Right cardiac atrium (tissue), 5 donors: Measurements from ENCODE around the gene CNMD. TPM values are rescaled to one million over a fixed set of nuclear protein-coding genes. Genes with fewer than 3 reads are reported as not detected.
A peak's percentile ranks its signal among the peaks of the same experiment; 100 is the strongest.
"Not testable (repeated sequence)": the region's sequence is repeated elsewhere in the genome, so short reads cannot be mapped to it uniquely, and the experiment has no call there.

Experiments
- ATAC-seq, 2 donors: fragments of 200-7000 bp; cut with Tn5 transposase; one replicate each; pipeline versions ENCODE4 v1.8.0 to v1.9.1; 2020; ENCODE audit warnings: moderate library complexity in 2 of 2, mild to moderate bottlenecking in 1 of 2
- DNase-seq, 3 donors: peaks; one replicate each; pipeline ENCODE4 v3.0.0-alpha.2; 2020
- H3K27ac ChIP-seq: one replicate; pipeline ENCODE4 v1.5.1; 2013; ENCODE audit warnings: mild to moderate bottlenecking, low read length, control low read depth, moderate library complexity
- H3K27me3 ChIP-seq: one replicate; pipeline ENCODE4 v1.6.1; 2013; ENCODE audit not compliant: control insufficient read depth, insufficient read depth
- H3K4me1 ChIP-seq: one replicate; pipeline ENCODE4 v1.6.1; 2013; ENCODE audit warnings: low read length; ENCODE audit not compliant: control insufficient read depth, insufficient read depth
- H3K4me3 ChIP-seq: one replicate; pipeline ENCODE4 v1.5.1; 2013; ENCODE audit warnings: low read length, control low read depth
- H3K9me3 ChIP-seq: one replicate; pipeline ENCODE4 v1.6.1; 2013; ENCODE audit warnings: low read length; ENCODE audit not compliant: control insufficient read depth
- WGBS: extraction: QIAGEN DNeasy Blood & Tissue Kit; methylation state at CpG from one replicate; pipeline ENCODE4 v1.1.7; 2013; 5-methylcytosine and 5-hydroxymethylcytosine counted together
- intact Hi-C, 4 donors: fragments of 100-400 bp; cut with DNase I; formaldehyde crosslinking; loops; one replicate each; pipeline versions ENCODE4 v1.11.0 to v1.14.0; 2022 to 2023
- polyA plus RNA-seq: library from polyadenylated mRNA; stranded (reverse); fragments of 200-250 nt; gene quantifications from one replicate; pipeline ENCODE4 v1.2.3, GENCODE V29; 2013
- total RNA-seq, 4 donors: library from RNA; stranded (reverse); fragmentation: NEBNext Ultra II Directional; extraction: Animal tissue kit (Norgen Biotek cat#: 25700); gene quantifications; one replicate each; pipeline ENCODE4 v1.2.1, GENCODE V29; 2021
- donor health status: healthy with polysubstance abuse.
- donor health status: DM: no; HTN: yes; CAD: no.
- donor health status: DM: no; HTN: no; CAD: no.
- donor health status: DM: no; HTN: yes; CAD: no; lungs with severe emphysema.
- donor health status: DM: yes; HTN: yes; CAD: no.

The CNMD gene
- total and polyA plus RNA-seq, 5 donors: 0.05 TPM; not detected in 4

- WGBS: 93% methylated on average over 3 of the region's 3 CpGs
Observed at GRCh38 chr13:52743988-52744387, 4.4 kb upstream of the CNMD start.

GRCh38 chr13:52743569-52743968 lies 3.9 kb upstream of the CNMD start:
- no peak overlapping the region for H3K27ac ChIP-seq
- peaks cover 1% of the 10 kb centered on the region for H3K9me3 ChIP-seq
- WGBS: 71% methylated on average over 1 of the region's 1 CpG
- ATAC-seq (no peak), DNase-seq (no peak)
- H3K4me3 ChIP-seq: no peak overlapping the region
- intact Hi-C loops: no loop called here
- H3K4me1 ChIP-seq: no peaks in the 10 kb centered on the region
- no peaks in the 10 kb centered on the region for H3K27me3 ChIP-seq

More at GRCh38 chr13:52743988-52744387, 4.4 kb upstream of the CNMD start:
- H3K4me3 ChIP-seq: no peak overlapping the region
- H3K27me3 ChIP-seq: no peaks in the 10 kb centered on the region
- H3K27ac ChIP-seq: no peak overlapping the region
- peaks cover 1% of the 10 kb centered on the region for H3K9me3 ChIP-seq
- ATAC-seq (no peak), DNase-seq (no peak)
- intact Hi-C loops: no loop called here
- H3K4me1 ChIP-seq: no peaks in the 10 kb centered on the region

- Histone ChIP-seq H3K27ac (no peak overlapping the region), H3K27me3 (no peaks in the 10 kb centered on the region), H3K4me1 (no peaks in the 10 kb centered on the region), H3K9me3 (peaks cover 1% of the 10 kb centered on the region), H3K4me3 (peak overlapping the region; percentile 32)
- ATAC-seq: peak; percentile 68 to 73
- 4% methylated on average over 75 of the region's 75 CpGs for WGBS
- intact Hi-C loops: no loop called here
- DNase-seq: peak; percentile 22 to 64 (median 60)
Observed at GRCh38 chr13:52738719-52739467, 727 bp downstream of the CNMD start.

GRCh38 chr13:52737965-52738364 lies 1.7 kb downstream of the CNMD start:
- intact Hi-C loops: no loop called here
- DNase-seq (no peak), ATAC-seq (no peak)
- 67% methylated on average over 4 of the region's 4 CpGs for WGBS
- Histone ChIP-seq H3K4me3 (no peak overlapping the region), H3K4me1 (no peaks in the 10 kb centered on the region), H3K27ac (no peak overlapping the region), H3K27me3 (no peaks in the 10 kb centered on the region), H3K9me3 (no peaks in the 10 kb centered on the region)

- Histone ChIP-seq H3K4me3 (no peak overlapping the region), H3K27me3 (no peaks in the 10 kb centered on the region), H3K9me3 (no peaks in the 10 kb centered on the region), H3K4me1 (no peaks in the 10 kb centered on the region), H3K27ac (no peak overlapping the region)
- intact Hi-C loops: no loop called here
- ATAC-seq (no peak), DNase-seq (no peak)
Observed at GRCh38 chr13:52737451-52737850, 2.2 kb downstream of the CNMD start.

- no peak for ATAC-seq
- 90% methylated on average over 2 of the region's 2 CpGs for WGBS
- intact Hi-C loops: no loop called here
- no peak for DNase-seq
- H3K4me3 ChIP-seq: no peak overlapping the region
- H3K4me1 ChIP-seq: no peaks in the 10 kb centered on the region
- H3K27ac ChIP-seq: no peak overlapping the region
- no peaks in the 10 kb centered on the region for H3K27me3 ChIP-seq
- no peaks in the 10 kb centered on the region for H3K9me3 ChIP-seq
Observed at GRCh38 chr13:52736891-52737290, 2.7 kb downstream of the CNMD start.

GRCh38 chr13:52734075-52734623 lies 5.5 kb downstream of the CNMD start:
- intact Hi-C loops: no loop called here
- H3K27me3 ChIP-seq: no peaks in the 10 kb centered on the region
- no peaks in the 10 kb centered on the region for H3K9me3 ChIP-seq

GRCh38 chr13:52726258-52726657 lies 13.4 kb downstream of the CNMD start:
- Histone ChIP-seq H3K4me3 (no peak overlapping the region), H3K4me1 (no peaks in the 10 kb centered on the region), H3K9me3 (no peaks in the 10 kb centered on the region), H3K27ac (no peak overlapping the region), H3K27me3 (no peaks in the 10 kb centered on the region)
- intact Hi-C loops: no loop called here
- WGBS: 91% methylated on average over 2 of the region's 2 CpGs
- ATAC-seq (no peak), DNase-seq (no peak)

More at GRCh38 chr13:52734075-52734623, 5.5 kb downstream of the CNMD start:
- ATAC-seq (no peak), DNase-seq (no peak)
- no peaks in the 10 kb centered on the region for H3K4me1 ChIP-seq
- H3K4me3 ChIP-seq: no peak overlapping the region
- H3K27ac ChIP-seq: no peak overlapping the region
- 81% methylated on average over 4 of the region's 4 CpGs for WGBS

GRCh38 chr13:52725302-52725701 lies 14.3 kb downstream of the CNMD start:
- Histone ChIP-seq H3K27ac (no peak overlapping the region), H3K4me1 (no peaks in the 10 kb centered on the region), H3K9me3 (no peaks in the 10 kb centered on the region), H3K27me3 (no peaks in the 10 kb centered on the region), H3K4me3 (no peak overlapping the region)
- intact Hi-C loops: no loop called here
- no peak for ATAC-seq
- DNase-seq: no peak
- 81% methylated on average over 1 of the region's 1 CpG for WGBS

- no peak for ATAC-seq
- 78% methylated on average over 4 of the region's 4 CpGs for WGBS
- Histone ChIP-seq H3K27ac (no peak overlapping the region), H3K27me3 (no peaks in the 10 kb centered on the region), H3K9me3 (no peaks in the 10 kb centered on the region), H3K4me3 (no peak overlapping the region), H3K4me1 (no peaks in the 10 kb centered on the region)
- intact Hi-C loops: no loop called here
- no peak for DNase-seq
Observed at GRCh38 chr13:52723181-52723580, 16.4 kb downstream of the CNMD start.

- intact Hi-C loops, ATAC-seq, H3K9me3 ChIP-seq, H3K4me3 ChIP-seq, H3K27ac ChIP-seq, H3K27me3 ChIP-seq, H3K4me1 ChIP-seq, DNase-seq: not testable (repeated sequence)
- 93% methylated on average over 2 of the region's 2 CpGs for WGBS
Observed at GRCh38 chr13:52721356-52721755, 18.3 kb downstream of the CNMD start.
